K562 treated with DMSO at 1 percent for 4 hours (cell line): ENCODE data around the gene TUBB4B. TPM values are rescaled to one million over a fixed set of nuclear protein-coding genes. Genes with fewer than 3 reads are reported as not detected.

ENCODE experiments used
- total RNA-seq: library from RNA; unstranded; fragments of 300-600 nt; gene quantifications from 2 replicates; pipeline ENCODE4 v1.2.3, GENCODE V29; 2022; ENCODE audit not compliant: insufficient read depth

TUBB4B gene
- 816 and 880 TPM in 2 replicates for total RNA-seq

DNA sequence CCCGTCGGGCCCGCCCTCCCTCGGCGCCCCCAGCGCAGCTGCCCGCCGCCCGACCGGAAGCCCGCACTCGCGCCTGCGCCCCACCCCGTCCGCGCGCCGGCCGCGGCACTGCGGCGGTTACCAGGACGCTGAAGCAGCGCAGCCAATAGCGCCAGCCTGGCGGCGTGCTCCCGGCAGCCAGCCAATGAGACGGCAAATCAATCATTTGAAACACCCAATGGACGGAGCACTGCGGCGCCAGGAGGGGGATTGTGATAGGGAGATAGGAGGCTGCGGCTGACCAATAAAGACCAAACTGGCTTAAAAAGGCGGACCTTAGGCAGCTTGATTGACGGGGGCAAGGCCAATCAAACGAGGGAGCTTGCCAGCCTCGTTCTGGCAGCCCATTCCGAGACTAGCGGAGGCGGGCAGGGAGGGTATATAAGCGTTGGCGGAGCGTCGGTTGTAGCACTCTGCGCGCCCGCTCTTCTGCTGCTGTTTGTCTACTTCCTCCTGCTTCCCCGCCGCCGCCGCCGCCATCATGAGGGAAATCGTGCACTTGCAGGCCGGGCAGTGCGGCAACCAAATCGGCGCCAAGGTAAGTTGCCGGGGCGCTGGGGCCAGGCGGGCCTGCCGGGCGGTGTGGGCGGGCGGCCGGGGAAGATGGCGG is at the start of gene TUBB4B:
Gene TUBB4B, plus strand, starts transcription at position 447 of the 649 bp plus-strand sequence. Its CDS starts 74 bp downstream, at position 521.

DNA sequence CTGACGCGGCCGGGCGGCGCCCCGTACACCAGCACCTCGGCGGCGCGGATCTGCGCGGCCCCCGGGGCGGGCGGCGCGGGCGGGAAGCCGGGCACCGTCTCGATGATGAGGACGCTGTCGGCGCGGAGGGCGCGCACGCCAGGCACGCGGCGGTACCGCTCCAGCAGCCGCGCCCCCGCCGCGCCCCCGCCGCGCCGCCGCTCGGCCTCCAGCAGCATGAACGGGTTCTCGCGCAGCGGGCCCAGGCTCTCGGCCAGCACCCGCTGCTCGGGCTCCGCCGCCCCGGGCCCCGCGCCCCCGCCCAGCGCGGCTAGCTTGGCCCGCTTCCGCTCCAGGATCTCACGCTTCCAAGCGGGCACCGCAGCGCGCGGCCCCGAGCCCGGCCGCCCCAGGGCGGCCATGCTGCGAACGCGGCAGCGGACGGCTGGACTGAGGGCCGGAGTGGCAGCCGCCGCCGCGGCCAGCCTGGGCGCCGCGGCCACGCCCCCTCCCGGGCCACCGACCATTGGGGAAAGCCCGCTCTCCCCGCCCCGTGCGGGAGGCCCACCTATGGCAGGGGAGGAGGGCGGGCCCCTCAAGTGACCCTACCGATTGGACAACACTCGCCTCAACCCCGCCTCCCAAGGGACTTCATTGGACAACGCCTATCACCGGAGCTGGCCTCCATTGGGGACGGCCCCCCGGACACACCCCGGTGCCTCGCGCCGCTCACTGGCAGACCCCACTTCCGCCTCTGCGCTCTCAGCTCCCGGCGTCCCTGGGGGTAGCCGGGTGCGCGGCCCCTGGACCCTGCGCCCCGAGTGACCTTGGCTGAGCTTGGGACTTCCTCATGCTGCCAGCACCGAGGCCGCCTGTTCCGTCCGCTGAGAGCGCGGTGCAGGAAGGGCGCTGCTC is 40.5 kb upstream of the TUBB4B start, which contains the start of gene TPRN:
Gene TPRN, minus strand, starts transcription at position 431 of the 894 bp plus-strand sequence. Its CDS starts 30 bp downstream, at position 401.

GRCh38 chr9:137205126-137206069 is 35.7 kb upstream of the TUBB4B start, which contains the start of the genes NDOR1 and TMEM203:
Gene NDOR1, plus strand, starts transcription at chr9:137205700. Its CDS starts 78 bp downstream, at chr9:137205778.
Gene TMEM203, minus strand, starts transcription at chr9:137205648. Its CDS starts 234 bp downstream, at chr9:137205414.

GRCh38 chr9:137222190-137223077 is 18.7 kb upstream of the TUBB4B start, which contains the start of gene RNF208:
Gene RNF208, minus strand, starts transcription at chr9:137222240. Its CDS starts 1,028 bp downstream, at chr9:137221212.

GRCh38 chr9:137224830-137225694 is 16.0 kb upstream of the TUBB4B start, which contains the start of gene CYSRT1:
Gene CYSRT1, plus strand, starts transcription at chr9:137225174. Its CDS starts 448 bp downstream, at chr9:137225622.

GRCh38 chr9:137227054-137227852 is 13.8 kb upstream of the TUBB4B start, which contains the start of gene RNF224:
Gene RNF224, plus strand, starts transcription at chr9:137227502. Its CDS starts 834 bp downstream, at chr9:137228336.

GRCh38 chr9:137230705-137231371 is 10.2 kb upstream of the TUBB4B start, which contains the start of gene SLC34A3:
Gene SLC34A3, plus strand, starts transcription at chr9:137230901. Its CDS starts 802 bp downstream, at chr9:137231703.

GRCh38 chr9:137251194-137251461 is 10.0 kb downstream of the TUBB4B start, which contains the start of gene STPG3:
Gene STPG3, plus strand, starts transcription at chr9:137251286. Its CDS starts 1 bp downstream, at chr9:137251287.

GRCh38 chr9:137254624-137255447 is 13.7 kb downstream of the TUBB4B start, which contains the start of gene NELFB:
Gene NELFB, plus strand, starts transcription at chr9:137255327.

GRCh38 chr9:137277329-137278041 is 36.4 kb downstream of the TUBB4B start, which contains the start of gene TOR4A:
Gene TOR4A, plus strand, starts transcription at chr9:137277726. Its CDS starts 964 bp downstream, at chr9:137278690.

Other genes starting within 250 kb of the TUBB4B start
- gene PAXX, start 248.9 kb upstream of the TUBB4B start, total RNA-seq = 89.0 and 89.2 TPM in 2 replicates
- gene CLIC3, start 244.7 kb upstream of the TUBB4B start, total RNA-seq = 2.0 TPM in 1 of 2 replicates, not detected in the other
- gene ABCA2, start 213.1 kb upstream of the TUBB4B start, total RNA-seq = 14.1 and 26.4 TPM in 2 replicates
- not detected in 2 replicates for gene FUT7, start 209.2 kb upstream of the TUBB4B start, total RNA-seq
- 0.52 and 1.0 TPM in 2 replicates for gene NPDC1, start 195.1 kb upstream of the TUBB4B start, total RNA-seq
- gene ENTPD2, start 187.2 kb upstream of the TUBB4B start, total RNA-seq = not detected in 2 replicates
- 27.1 and 30.1 TPM in 2 replicates for gene SAPCD2, start 170.7 kb upstream of the TUBB4B start, total RNA-seq
- 9.4 and 14.1 TPM in 2 replicates for gene UAP1L1, start 163.8 kb upstream of the TUBB4B start, total RNA-seq
- gene MAN1B1, start 154.3 kb upstream of the TUBB4B start, total RNA-seq = 37.3 and 38.9 TPM in 2 replicates
- gene DPP7, start 126.6 kb upstream of the TUBB4B start, total RNA-seq = 228 and 246 TPM in 2 replicates
- gene GRIN1, start 102.1 kb upstream of the TUBB4B start, total RNA-seq = not detected in 2 replicates
- not detected in 2 replicates for gene LRRC26, start 71.2 kb upstream of the TUBB4B start, total RNA-seq
- not detected in 2 replicates for gene TMEM210, start 69.2 kb upstream of the TUBB4B start, total RNA-seq
- 32.5 and 40.5 TPM in 2 replicates for gene ANAPC2, start 52.7 kb upstream of the TUBB4B start, total RNA-seq
- 203 and 207 TPM in 2 replicates for gene SSNA1, start 52.6 kb upstream of the TUBB4B start, total RNA-seq
- gene TPRN, start 40.5 kb upstream of the TUBB4B start, total RNA-seq = 26.9 and 34.8 TPM in 2 replicates
- gene TMEM203, start 35.6 kb upstream of the TUBB4B start, total RNA-seq = 35.0 and 40.6 TPM in 2 replicates
- gene NDOR1, start 35.6 kb upstream of the TUBB4B start, total RNA-seq = 23.0 and 25.4 TPM in 2 replicates
- gene RNF208, start 19.0 kb upstream of the TUBB4B start, total RNA-seq = 6.2 and 6.7 TPM in 2 replicates
- gene CYSRT1, start 16.1 kb upstream of the TUBB4B start, total RNA-seq = 1.1 TPM in 1 of 2 replicates, not detected in the other
- 0.99 TPM in 1 of 2 replicates, not detected in the other for gene RNF224, start 13.8 kb upstream of the TUBB4B start, total RNA-seq
- not detected in 2 replicates for gene SLC34A3, start 10.4 kb upstream of the TUBB4B start, total RNA-seq
- gene STPG3, start 10.0 kb downstream of the TUBB4B start, total RNA-seq = not detected in 2 replicates
- 84.5 and 89.8 TPM in 2 replicates for gene NELFB, start 14.0 kb downstream of the TUBB4B start, total RNA-seq
- gene TOR4A, start 36.4 kb downstream of the TUBB4B start, total RNA-seq = 49.5 and 59.8 TPM in 2 replicates
- gene NRARP, start 61.0 kb downstream of the TUBB4B start, total RNA-seq = 16.1 and 30.4 TPM in 2 replicates
- 9.8 TPM in 2 replicates for gene EXD3, start 181.9 kb downstream of the TUBB4B start, total RNA-seq
- gene NOXA1, start 182.1 kb downstream of the TUBB4B start, total RNA-seq = 1.1 and 1.8 TPM in 2 replicates
- not detected in 2 replicates for gene ENTPD8, start 200.1 kb downstream of the TUBB4B start, total RNA-seq
- 52.0 and 53.0 TPM in 2 replicates for gene NSMF, start 218.0 kb downstream of the TUBB4B start, total RNA-seq